A673 (cell line): ENCODE data around the gene SCGN. TPM values are rescaled to one million over a fixed set of nuclear protein-coding genes. Genes with fewer than 3 reads are reported as not detected.

ENCODE experiments used
- BruUV-seq: library from RNA; stranded (reverse); fragments of 400-500 nt; replicated peaks from 2 replicates; lab custom pipeline; 2021; lab: Mats Ljungman, UMichigan
- CTCF ChIA-PET: fragments of 300-600 bp; sonication (Branson Sonifier 250); formaldehyde crosslinking; loops from one replicate; lab custom pipeline; 2022; ENCODE audit warnings: antibody characterized with exemption; lab: Charles Lee
- POLR2A ChIA-PET: fragments of 300-600 bp; sonication (Branson Sonifier 250); formaldehyde crosslinking; loops from one replicate; lab custom pipeline; 2022; ENCODE audit warnings: antibody characterized with exemption; ENCODE audit not compliant: low non-redundant PET; lab: Charles Lee
- DNase-seq: peaks from one replicate; pipeline ENCODE4 v3.0.0-alpha.2; 2015; ENCODE audit warnings: low spot score
- H3K27ac ChIP-seq: fragments of 200-600 bp; sonication (generic); 2 replicates; pipeline ENCODE4 v1.5.1; 2016; ENCODE audit warnings: mixed run types, low read depth, mild to moderate bottlenecking, mixed read lengths, antibody characterized with exemption, low read length; ENCODE audit not compliant: poor library complexity, severe bottlenecking
- H3K27me3 ChIP-seq: fragments of 200-600 bp; sonication (generic); replicated peaks from 2 replicates; pipeline ENCODE4 v1.6.1; 2017; ENCODE audit warnings: mixed run types, low read depth, mild to moderate bottlenecking, mixed read lengths, antibody characterized with exemption, low read length; ENCODE audit not compliant: insufficient read depth, poor library complexity
- H3K36me3 ChIP-seq: fragments of 200-600 bp; sonication (generic); 2 replicates; pipeline ENCODE4 v1.6.1; 2016; ENCODE audit warnings: mixed run types, mild to moderate bottlenecking, mixed read lengths, antibody characterized with exemption, low read length; ENCODE audit not compliant: insufficient read depth, poor library complexity, severe bottlenecking
- H3K4me1 ChIP-seq: fragments of 200-600 bp; sonication (generic); 2 replicates; pipeline ENCODE4 v1.6.1; 2017; ENCODE audit warnings: mixed run types, mild to moderate bottlenecking, mixed read lengths, antibody characterized with exemption, low read length; ENCODE audit not compliant: insufficient read depth, poor library complexity, severe bottlenecking
- H3K4me3 ChIP-seq: fragments of 200-600 bp; sonication (generic); 2 replicates; pipeline ENCODE4 v1.5.1; 2016; ENCODE audit warnings: low read depth, mixed run types, mild to moderate bottlenecking, mixed read lengths, low read length; ENCODE audit not compliant: poor library complexity, severe bottlenecking
- H3K9me3 ChIP-seq: fragments of 200-600 bp; sonication (generic); 2 replicates; pipeline ENCODE4 v1.6.1; 2016; ENCODE audit warnings: mixed run types, low read depth, mild to moderate bottlenecking, mixed read lengths, antibody characterized with exemption, low read length; ENCODE audit not compliant: poor library complexity, severe bottlenecking
- EZH2 ChIP-seq: fragments of 200-600 bp; sonication (generic); IDR thresholded peaks from 2 replicates; pipeline ENCODE4 v1.6.1; 2017; ENCODE audit warnings: borderline replicate concordance, low read depth, mild to moderate bottlenecking, mixed read lengths, antibody characterized with exemption, low read length; ENCODE audit not compliant: poor library complexity, severe bottlenecking
- intact Hi-C: fragments of 100-400 bp; cut with micrococcal nuclease; formaldehyde crosslinking; loops from one replicate; pipeline ENCODE4 v1.10.0; 2022; ENCODE audit not compliant: unreplicated experiment
- total RNA-seq: library from RNA; stranded (reverse); gene quantifications from 2 replicates; pipeline ENCODE4 v1.2.3, GENCODE V29; 2021
- TF ChIP-seq, protein P1 (sequence below): fragments of 300-800, 200-600 bp; sonication (generic); conservative IDR thresholded peaks from 2 replicates; pipeline ENCODE4 v1.5.1; 2017; ENCODE audit warnings: low read depth, mild to moderate bottlenecking, antibody characterized with exemption, low read length, moderate library complexity, mixed read lengths

SCGN gene
- total RNA-seq, 1 experiment from 2014 or later = not detected

DNA sequence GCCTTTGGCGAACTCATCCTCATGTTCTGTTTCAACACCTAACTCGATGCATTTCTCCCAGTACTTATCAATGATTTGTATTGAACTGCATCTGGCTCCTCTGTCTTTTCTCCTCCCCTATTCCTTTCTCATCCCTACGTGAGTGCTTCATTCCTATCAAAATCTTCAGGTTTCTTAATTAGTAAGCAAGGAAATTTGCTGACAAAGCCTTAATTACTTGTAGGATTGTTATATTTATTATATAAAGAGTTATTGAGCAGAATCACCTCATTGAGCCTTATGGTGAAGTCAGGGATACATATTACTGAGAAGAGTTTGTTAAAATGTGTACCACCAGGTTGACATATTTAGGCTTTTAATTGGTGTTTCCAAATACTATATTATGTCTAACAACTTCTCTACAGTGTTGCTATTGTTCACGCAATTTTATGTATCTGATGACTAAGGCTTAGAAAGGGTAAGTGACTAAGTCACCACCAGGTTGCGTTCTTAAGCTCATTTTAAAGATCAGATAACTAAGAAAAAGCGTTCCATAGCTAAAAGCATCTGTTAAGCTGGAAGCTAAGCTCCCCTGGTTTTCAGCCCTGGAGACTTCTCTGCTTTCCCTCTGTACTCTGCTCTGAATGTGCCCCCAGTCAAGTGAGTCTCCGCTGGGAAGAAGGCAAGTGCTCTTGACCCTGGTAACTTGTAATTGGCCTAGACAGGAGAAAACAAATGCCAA is 18.9 kb downstream of the SCGN start:
- TF ChIP-seq EZH2 = no peak
- TF ChIP-seq, protein P1, sequence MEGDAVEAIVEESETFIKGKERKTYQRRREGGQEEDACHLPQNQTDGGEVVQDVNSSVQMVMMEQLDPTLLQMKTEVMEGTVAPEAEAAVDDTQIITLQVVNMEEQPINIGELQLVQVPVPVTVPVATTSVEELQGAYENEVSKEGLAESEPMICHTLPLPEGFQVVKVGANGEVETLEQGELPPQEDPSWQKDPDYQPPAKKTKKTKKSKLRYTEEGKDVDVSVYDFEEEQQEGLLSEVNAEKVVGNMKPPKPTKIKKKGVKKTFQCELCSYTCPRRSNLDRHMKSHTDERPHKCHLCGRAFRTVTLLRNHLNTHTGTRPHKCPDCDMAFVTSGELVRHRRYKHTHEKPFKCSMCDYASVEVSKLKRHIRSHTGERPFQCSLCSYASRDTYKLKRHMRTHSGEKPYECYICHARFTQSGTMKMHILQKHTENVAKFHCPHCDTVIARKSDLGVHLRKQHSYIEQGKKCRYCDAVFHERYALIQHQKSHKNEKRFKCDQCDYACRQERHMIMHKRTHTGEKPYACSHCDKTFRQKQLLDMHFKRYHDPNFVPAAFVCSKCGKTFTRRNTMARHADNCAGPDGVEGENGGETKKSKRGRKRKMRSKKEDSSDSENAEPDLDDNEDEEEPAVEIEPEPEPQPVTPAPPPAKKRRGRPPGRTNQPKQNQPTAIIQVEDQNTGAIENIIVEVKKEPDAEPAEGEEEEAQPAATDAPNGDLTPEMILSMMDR = no peak
- intact Hi-C loops = no loop called here
- ChIA-PET POLR2A (no interaction called here), CTCF (interaction anchor here (1.0 kb wide), 1 partner anchor 47 kb away, joined by 3 read pairs; no protein-coding TSS in a partner anchor)
- Histone ChIP-seq H3K4me3 (no peak overlapping the region), H3K9me3 (no peaks in the 10 kb centered on the region), H3K27me3 (peaks cover 3% of the 10 kb centered on the region), H3K36me3 (no peaks in the 10 kb centered on the region), H3K4me1 (no peaks in the 10 kb centered on the region), H3K27ac (no peak overlapping the region)
- BruUV-seq = no TSS peak
- peak; percentile 15 for DNase-seq

DNA sequence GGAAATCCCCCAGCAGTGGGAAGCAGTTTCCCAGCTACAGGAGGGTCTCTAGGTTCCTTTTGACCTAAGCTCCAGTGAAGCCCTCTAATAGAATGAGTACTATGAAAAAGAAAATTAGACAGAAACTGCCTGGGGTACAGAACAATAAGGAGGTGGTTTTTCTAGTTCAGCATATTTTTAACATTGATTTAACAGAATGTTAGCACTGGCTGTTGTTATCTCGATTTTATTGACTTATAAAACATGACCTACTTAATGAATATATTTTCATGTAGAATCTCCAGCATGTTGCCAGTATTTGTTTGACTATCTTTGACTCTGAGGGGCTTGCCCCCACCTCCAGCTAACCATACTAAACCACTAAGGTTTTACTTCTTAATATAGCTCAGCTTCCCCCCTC is 19.6 kb downstream of the SCGN start:
- Histone ChIP-seq H3K36me3 (no peaks in the 10 kb centered on the region), H3K9me3 (no peaks in the 10 kb centered on the region), H3K27me3 (peaks cover 3% of the 10 kb centered on the region), H3K27ac (no peak overlapping the region), H3K4me1 (no peaks in the 10 kb centered on the region), H3K4me3 (no peak overlapping the region)
- ChIA-PET POLR2A (no interaction called here), CTCF (interaction anchor here (1.0 kb wide), 1 partner anchor 47 kb away, joined by 3 read pairs; no protein-coding TSS in a partner anchor)
- DNase-seq = no peak
- no TSS peak for BruUV-seq
- no peak for TF ChIP-seq EZH2
- TF ChIP-seq, protein P1 = no peak
- intact Hi-C loops = no loop called here

DNA sequence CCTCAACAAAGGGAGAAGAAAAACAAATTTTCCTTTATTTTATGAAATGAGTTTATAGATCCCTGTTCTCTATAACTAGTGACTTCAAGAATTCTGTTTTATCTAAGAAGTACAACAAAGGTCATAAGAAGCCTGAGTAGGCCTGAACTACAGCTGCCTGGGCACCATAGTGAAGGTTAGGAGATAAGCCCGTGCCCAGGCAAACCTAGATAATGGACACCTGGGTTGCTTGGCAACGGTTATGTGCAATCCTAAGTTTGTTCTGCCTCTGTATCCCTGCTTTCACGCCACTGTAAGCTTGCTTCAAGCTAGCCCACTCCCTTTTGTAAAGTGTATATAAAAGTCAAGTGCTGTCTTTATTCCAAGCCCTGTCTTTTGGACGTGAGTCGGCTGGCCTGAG is 23.2 kb downstream of the SCGN start:
- DNase-seq = no peak
- no peak overlapping the region for H3K27ac ChIP-seq
- H3K9me3 ChIP-seq = no peaks in the 10 kb centered on the region
- no peaks in the 10 kb centered on the region for H3K27me3 ChIP-seq
- H3K4me1 ChIP-seq = no peaks in the 10 kb centered on the region
- BruUV-seq = no TSS peak
- H3K4me3 ChIP-seq = no peak overlapping the region
- ChIA-PET CTCF (no interaction called here), POLR2A (no interaction called here)
- no peaks in the 10 kb centered on the region for H3K36me3 ChIP-seq
- intact Hi-C loops = no loop called here
- TF ChIP-seq EZH2 = no peak
- TF ChIP-seq, protein P1 = no peak
